ENCODE data around the gene CLMN.
"Not testable (repeated sequence)": the region's sequence is repeated elsewhere in the genome, so short reads cannot be mapped to it uniquely, and the experiment has no call there.

GRCh38 chr14:95201745-95202144 lies 118.0 kb downstream of the CLMN start:
- TF ChIP-seq CTCF (IDR thresholded peaks at IDR 0.05; ENCODE audit: insufficient read depth, low read length); POLR2AphosphoS5 (IDR thresholded peaks at IDR 0.05; ENCODE audit: low read depth); GABPA (IDR thresholded peaks at IDR 0.05; ENCODE audit: low read depth); REST (IDR thresholded peaks at IDR 0.05; ENCODE audit: insufficient replicate concordance, low read depth); SPI1 (IDR thresholded peaks at IDR 0.05; ENCODE audit: borderline replicate concordance, low read depth): not testable (repeated sequence)
